ENCODE data around the gene CHMP4B. TPM values are rescaled to one million over a fixed set of nuclear protein-coding genes. Genes with fewer than 3 reads are reported as not detected.

The CHMP4B gene
- total RNA-seq, 1 experiment from 2014 or later = 72.5 TPM

DNA sequence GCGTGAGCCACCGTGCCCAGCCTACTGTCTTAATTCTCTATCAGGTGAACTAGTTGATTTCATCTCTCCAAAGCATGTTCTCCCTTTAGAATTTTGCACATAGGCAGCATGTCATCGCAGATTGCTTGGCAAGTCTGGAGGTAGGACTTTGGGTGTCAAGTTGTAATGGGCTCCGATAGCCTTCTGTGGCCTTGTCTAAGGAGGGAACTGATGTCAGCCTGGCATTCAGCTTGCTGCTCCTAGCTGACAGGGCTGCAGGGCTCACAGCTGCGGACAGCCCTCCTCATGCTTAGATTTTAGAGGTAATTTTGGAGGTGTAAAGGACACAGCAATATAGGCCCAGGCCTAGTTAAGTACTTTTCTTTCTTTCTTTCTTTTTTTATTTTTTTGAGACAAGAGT lies 11.3 kb downstream of the CHMP4B start (continued):
- TF ChIP-seq, protein P1, sequence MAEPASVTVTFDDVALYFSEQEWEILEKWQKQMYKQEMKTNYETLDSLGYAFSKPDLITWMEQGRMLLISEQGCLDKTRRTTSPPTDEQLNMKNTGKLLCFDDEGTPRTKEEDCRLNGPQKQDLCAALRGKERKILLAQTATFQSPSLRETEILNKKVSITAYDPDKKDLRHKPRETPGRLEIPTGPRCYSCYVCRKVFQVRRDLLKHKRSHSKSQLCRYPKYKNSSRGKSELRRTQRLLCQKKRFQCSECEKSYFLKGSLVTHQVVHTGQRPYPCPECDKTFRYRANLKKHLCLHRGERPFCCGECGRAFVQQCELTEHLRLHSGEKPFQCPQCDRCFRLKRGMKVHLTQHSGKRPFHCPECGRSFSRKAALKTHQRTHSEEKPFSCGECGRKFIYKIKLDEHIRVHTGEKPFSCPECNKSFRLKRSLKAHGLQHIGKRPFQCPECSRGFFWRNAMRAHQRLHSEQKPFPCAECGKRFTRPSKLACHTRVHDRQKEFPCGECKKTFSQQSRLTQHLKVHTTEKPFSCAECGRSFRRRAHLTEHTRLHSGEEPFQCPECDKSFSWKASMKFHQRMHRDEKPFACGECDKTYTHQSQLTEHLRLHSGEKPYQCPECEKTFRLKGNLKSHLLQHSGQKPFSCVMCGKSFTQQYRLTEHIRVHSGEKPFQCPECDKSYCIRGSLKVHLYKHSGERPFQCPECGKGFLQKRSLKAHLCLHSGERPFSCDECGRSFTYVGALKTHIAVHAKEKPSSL (CRISPR knock-in tag; conservative IDR thresholded peaks at IDR 0.05) = no peak
- no peak for TF ChIP-seq GTF2I (CRISPR knock-in tag; conservative IDR thresholded peaks at IDR 0.05)
- no peak for TF ChIP-seq HMGXB4 (CRISPR knock-in tag; IDR thresholded peaks at IDR 0.05)
- no peak for TF ChIP-seq AR (CRISPR knock-in tag; IDR thresholded peaks at IDR 0.05)
- TF ChIP-seq FOXK1 (CRISPR knock-in tag; IDR thresholded peaks at IDR 0.05) = no peak
- TF ChIP-seq ZNF423 (CRISPR knock-in tag; IDR thresholded peaks at IDR 0.05) = no peak
- TF ChIP-seq E2F4 (CRISPR knock-in tag; IDR thresholded peaks at IDR 0.05; ENCODE audit: borderline replicate concordance, low read depth) = no peak
- no peak for TF ChIP-seq ZNF121 (CRISPR knock-in tag; IDR thresholded peaks at IDR 0.05)
- no peak for TF ChIP-seq MYBL2 (CRISPR knock-in tag; IDR thresholded peaks at IDR 0.05)
- no peak for TF ChIP-seq ZNF219 (CRISPR knock-in tag; IDR thresholded peaks at IDR 0.05; ENCODE audit: borderline replicate concordance)
- TF ChIP-seq, protein P2, sequence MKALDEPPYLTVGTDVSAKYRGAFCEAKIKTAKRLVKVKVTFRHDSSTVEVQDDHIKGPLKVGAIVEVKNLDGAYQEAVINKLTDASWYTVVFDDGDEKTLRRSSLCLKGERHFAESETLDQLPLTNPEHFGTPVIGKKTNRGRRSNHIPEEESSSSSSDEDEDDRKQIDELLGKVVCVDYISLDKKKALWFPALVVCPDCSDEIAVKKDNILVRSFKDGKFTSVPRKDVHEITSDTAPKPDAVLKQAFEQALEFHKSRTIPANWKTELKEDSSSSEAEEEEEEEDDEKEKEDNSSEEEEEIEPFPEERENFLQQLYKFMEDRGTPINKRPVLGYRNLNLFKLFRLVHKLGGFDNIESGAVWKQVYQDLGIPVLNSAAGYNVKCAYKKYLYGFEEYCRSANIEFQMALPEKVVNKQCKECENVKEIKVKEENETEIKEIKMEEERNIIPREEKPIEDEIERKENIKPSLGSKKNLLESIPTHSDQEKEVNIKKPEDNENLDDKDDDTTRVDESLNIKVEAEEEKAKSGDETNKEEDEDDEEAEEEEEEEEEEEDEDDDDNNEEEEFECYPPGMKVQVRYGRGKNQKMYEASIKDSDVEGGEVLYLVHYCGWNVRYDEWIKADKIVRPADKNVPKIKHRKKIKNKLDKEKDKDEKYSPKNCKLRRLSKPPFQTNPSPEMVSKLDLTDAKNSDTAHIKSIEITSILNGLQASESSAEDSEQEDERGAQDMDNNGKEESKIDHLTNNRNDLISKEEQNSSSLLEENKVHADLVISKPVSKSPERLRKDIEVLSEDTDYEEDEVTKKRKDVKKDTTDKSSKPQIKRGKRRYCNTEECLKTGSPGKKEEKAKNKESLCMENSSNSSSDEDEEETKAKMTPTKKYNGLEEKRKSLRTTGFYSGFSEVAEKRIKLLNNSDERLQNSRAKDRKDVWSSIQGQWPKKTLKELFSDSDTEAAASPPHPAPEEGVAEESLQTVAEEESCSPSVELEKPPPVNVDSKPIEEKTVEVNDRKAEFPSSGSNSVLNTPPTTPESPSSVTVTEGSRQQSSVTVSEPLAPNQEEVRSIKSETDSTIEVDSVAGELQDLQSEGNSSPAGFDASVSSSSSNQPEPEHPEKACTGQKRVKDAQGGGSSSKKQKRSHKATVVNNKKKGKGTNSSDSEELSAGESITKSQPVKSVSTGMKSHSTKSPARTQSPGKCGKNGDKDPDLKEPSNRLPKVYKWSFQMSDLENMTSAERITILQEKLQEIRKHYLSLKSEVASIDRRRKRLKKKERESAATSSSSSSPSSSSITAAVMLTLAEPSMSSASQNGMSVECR (CRISPR knock-in tag; IDR thresholded peaks at IDR 0.05; ENCODE audit: borderline replicate concordance) = no peak
- no peak for TF ChIP-seq E2F5 (CRISPR knock-in tag; IDR thresholded peaks at IDR 0.05)
- TF ChIP-seq E2F1 (CRISPR knock-in tag; IDR thresholded peaks at IDR 0.05) = no peak
- no peak for TF ChIP-seq FOXP1 (CRISPR knock-in tag; IDR thresholded peaks at IDR 0.05; ENCODE audit: borderline replicate concordance)
- TF ChIP-seq OVOL2 (CRISPR knock-in tag; IDR thresholded peaks at IDR 0.05; ENCODE audit: borderline replicate concordance) = no peak
